ENCODE measurements around the gene ARSG. TPM values are rescaled to one million over a fixed set of nuclear protein-coding genes. Genes with fewer than 3 reads are reported as not detected.
A peak's percentile ranks its signal among the peaks of the same experiment; 100 is the strongest.

Gene ARSG
- total RNA-seq = 1 to 10 TPM; 2.1 to 6.1 (median 3.1) TPM
- 1 to 10 TPM; 1.7 to 3.7 (median 1.9) TPM for polyA plus RNA-seq
- long read RNA-seq, donor 1, partial matches to known transcripts = 4 of 7 reads
- long read RNA-seq, donor 1, other reads (novel, unspliced or antisense) = 3 of 7 reads
- long read RNA-seq, donor 2, partial matches to known transcripts = 15 of 23 reads
- long read RNA-seq, donor 2, other reads (novel, unspliced or antisense) = 8 of 23 reads

GRCh38 chr17:68290955-68291835, at the start of gene ARSG, which contains the start of gene SLC16A6:
TSS of gene ARSG (plus strand) at chr17:68291495. CDS start at chr17:68307494, 15,999 bp downstream.
TSS of gene SLC16A6 (minus strand) at chr17:68291127. CDS start at chr17:68278320, 12,807 bp downstream.
- Histone ChIP-seq H3K36me3 (ENCODE audit: insufficient read depth in 1 of 2, low read depth in 1 of 2) (no peaks in the 10 kb centered on the region), H3K4me3 (peak within 1 kb of the TSS; percentile 92), H3K27me3 (ENCODE audit: insufficient read depth in 3 of 3, low read length in 2 of 3) (no peaks in the 10 kb centered on the region), H3K4me1 (peaks cover 14% of the 10 kb centered on the region), H3K27ac (peak within 1 kb of the TSS; percentile 90), H3K9me3 (no peaks in the 10 kb centered on the region)
- no peak for TF ChIP-seq CTCF (IDR thresholded peaks at IDR 0.05)
- WGBS, 3 donors = 0 to 1% (median 1%) methylated on average over 24 to 96 of the region's 96 CpGs
- intact Hi-C loops (cut with DNase I) = loop anchor here in 1 of 2 donors (2.0 kb wide), 2 partner anchors 28 to 88 kb away; no protein-coding TSS in a partner anchor
- ATAC-seq (peak; percentile 76 to 82 (median 78)), DNase-seq (peak; percentile 75 to 85)

- TF ChIP-seq CTCF (IDR thresholded peaks at IDR 0.05) = no peak
Measured at GRCh38 chr17:68246271-68247028, 44.8 kb upstream of the ARSG start.

GRCh38 chr17:68247445-68248198, 43.7 kb upstream of the ARSG start, which contains the start of gene AMZ2:
TSS of gene AMZ2 (plus strand) at chr17:68248043. CDS start at chr17:68250188, 2,145 bp downstream.
- DNase-seq (peak; percentile 94 to 98), ATAC-seq (peak; percentile 97 to 99 (median 98))
- intact Hi-C loops (cut with DNase I) = loop anchor here in 1 of 2 donors (5.0 kb wide), 1 partner anchor 40 kb away; no protein-coding TSS in a partner anchor
- 0 to 1% (median 0%) methylated on average over 73 to 97 of the region's 97 CpGs for WGBS, 3 donors
- no peaks in the 10 kb centered on the region for H3K27me3 ChIP-seq (ENCODE audit: insufficient read depth in 3 of 3, low read length in 2 of 3)
- H3K4me3 ChIP-seq = peak within 1 kb of the TSS; percentile 85
- H3K36me3 ChIP-seq (ENCODE audit: insufficient read depth in 1 of 2, low read depth in 1 of 2) = peaks cover 0 to 26% of the 10 kb centered on the region in 2 donors
- no peak for TF ChIP-seq CTCF (IDR thresholded peaks at IDR 0.05)
- peak within 1 kb of the TSS; percentile 94 for H3K27ac ChIP-seq
- H3K4me1 ChIP-seq = peaks cover 15% of the 10 kb centered on the region
- no peaks in the 10 kb centered on the region for H3K9me3 ChIP-seq

More at GRCh38 chr17:68246271-68247028, 44.8 kb upstream of the ARSG start:
- DNase-seq = no peak
- peaks cover 0 to 14% of the 10 kb centered on the region in 2 donors for H3K36me3 ChIP-seq (ENCODE audit: insufficient read depth in 1 of 2, low read depth in 1 of 2)
- peak overlapping the region; percentile 85 for H3K4me3 ChIP-seq
- peak overlapping the region; percentile 94 for H3K27ac ChIP-seq
- 91% methylated on average over 24 of the region's 24 CpGs for WGBS, 3 donors
- H3K4me1 ChIP-seq = peaks cover 15% of the 10 kb centered on the region
- ATAC-seq = no peak
- intact Hi-C loops (cut with DNase I) = loop anchor here in 1 of 2 donors (5.0 kb wide), 1 partner anchor 39 kb away; no protein-coding TSS in a partner anchor
- no peaks in the 10 kb centered on the region for H3K27me3 ChIP-seq (ENCODE audit: insufficient read depth in 3 of 3, low read length in 2 of 3)
- H3K9me3 ChIP-seq = no peaks in the 10 kb centered on the region
